AG04449 (cell line): ENCODE results near the gene PCNA.

Experiments
- CTCF ChIA-PET: fragments of 350-600 bp; formaldehyde crosslinking; extraction: SDS; loops from one replicate; lab custom pipeline; 2021; ENCODE audit warnings: antibody characterized with exemption; lab: Yijun Ruan, JAX
- POLR2A ChIA-PET: fragments of 400-600, 350-600 bp; formaldehyde crosslinking; extraction: SDS; loops from one replicate; lab custom pipeline; 2020; ENCODE audit warnings: antibody characterized with exemption, inconsistent platforms; lab: Yijun Ruan, JAX
- DNase-seq: peaks from one replicate; pipeline ENCODE4 v3.0.0-alpha.2; 2010; ENCODE audit warnings: low read depth, low spot score
- H3K4me3 ChIP-seq: 2 replicates; pipeline ENCODE4 v1.5.1; 2011; ENCODE audit warnings: low read depth, mild to moderate bottlenecking, control low read depth, low read length
- CTCF ChIP-seq: IDR thresholded peaks from one replicate; pipeline ENCODE4 v1.5.1; 2011; ENCODE audit warnings: mild to moderate bottlenecking, moderate library complexity, low read length, control low read depth, inconsistent platforms; ENCODE audit not compliant: insufficient read depth; ENCODE audit errors: missing control alignments

Gene PCNA

GRCh38 chr20:5096463-5096862, 23.3 kb downstream of the PCNA start:
- ChIA-PET POLR2A (no interaction called here), CTCF (interaction anchor here (1.7 kb wide), 1 partner anchor 9 kb away, joined by 7 read pairs; no protein-coding TSS in a partner anchor)
- no peak for TF ChIP-seq CTCF
- H3K4me3 ChIP-seq = no peak overlapping the region
- DNase-seq = no peak

- DNase-seq = no peak
- ChIA-PET CTCF (interaction anchor here (1.7 kb wide), 1 partner anchor 10 kb away, joined by 7 read pairs; no protein-coding TSS in a partner anchor), POLR2A (no interaction called here)
- TF ChIP-seq CTCF = no peak
- no peak overlapping the region for H3K4me3 ChIP-seq
Observed at GRCh38 chr20:5095931-5096330, 23.8 kb downstream of the PCNA start.

- POLR2A ChIA-PET = no interaction called here
- DNase-seq = no peak
- CTCF ChIA-PET = interaction anchor here (1.7 kb wide), 1 partner anchor 10 kb away, joined by 7 read pairs; no protein-coding TSS in a partner anchor
- H3K4me3 ChIP-seq = no peak overlapping the region
- no peak for TF ChIP-seq CTCF
Observed at GRCh38 chr20:5095454-5095853, 24.3 kb downstream of the PCNA start.

DNA sequence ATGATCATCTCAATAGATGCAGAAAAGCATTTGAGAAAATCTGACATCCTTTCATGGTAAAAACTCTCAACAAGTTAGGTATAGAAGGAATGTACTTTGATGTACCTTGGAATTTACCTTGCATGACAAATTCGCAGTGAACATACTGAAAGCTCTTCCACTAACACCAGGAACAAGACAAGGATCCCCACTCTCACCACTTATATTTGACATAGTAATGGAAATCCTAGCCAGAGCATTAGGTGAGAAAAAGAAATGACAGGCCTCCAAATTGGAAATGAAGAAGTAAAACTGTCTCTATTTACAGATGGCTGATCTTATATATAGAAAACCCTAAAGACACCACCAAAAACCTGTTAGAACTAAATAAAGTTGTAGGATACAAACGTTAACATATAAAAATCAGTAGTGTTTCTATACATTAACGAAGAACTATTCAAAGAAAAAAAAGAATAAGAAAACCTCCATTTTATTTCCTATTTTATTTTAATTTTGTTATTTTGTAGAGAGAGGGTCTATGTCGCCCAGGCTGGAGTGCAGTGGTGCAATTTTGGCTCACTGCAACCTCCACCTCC, 26.9 kb downstream of the PCNA start:
- no peak for DNase-seq

GRCh38 chr20:5091902-5092301, 27.9 kb downstream of the PCNA start:
- no peak for DNase-seq
- TF ChIP-seq CTCF = no peak
- ChIA-PET CTCF (interaction anchor here (4.3 kb wide), 1 partner anchor 10 kb away, joined by 38 read pairs; no protein-coding TSS in a partner anchor), POLR2A (no interaction called here)
- no peak overlapping the region for H3K4me3 ChIP-seq

More for the DNA sequence above, 26.9 kb downstream of the PCNA start:
- TF ChIP-seq CTCF = no peak
- ChIA-PET CTCF (interaction anchor here (1.9 to 4.3 kb wide), 2 partner anchors 9 to 100 kb away, joined by 7 to 38 read pairs; no protein-coding TSS in a partner anchor), POLR2A (no interaction called here)
- no peak overlapping the region for H3K4me3 ChIP-seq

GRCh38 chr20:5090191-5090590, 29.6 kb downstream of the PCNA start:
- no peak for DNase-seq
- ChIA-PET CTCF (interaction anchor here (4.3 kb wide), 1 partner anchor 12 kb away, joined by 38 read pairs; no protein-coding TSS in a partner anchor), POLR2A (no interaction called here)
- TF ChIP-seq CTCF = no peak
- H3K4me3 ChIP-seq = no peak overlapping the region
